HepG2 (cell line): ENCODE results near the gene CSRNP3. TPM values are rescaled to one million over a fixed set of nuclear protein-coding genes. Genes with fewer than 3 reads are reported as not detected.

Experiments
- ATAC-seq: fragments of 200-7000 bp; cut with Tn5 transposase; 3 replicates; pipeline ENCODE4 v1.9.1; 2020; ENCODE audit warnings: mild to moderate bottlenecking, moderate library complexity
- BruUV-seq: library from RNA; stranded (reverse); fragments of 400-500 nt; replicated peaks from 2 replicates; lab custom pipeline; 2021; lab: Mats Ljungman, UMichigan
- CTCF ChIA-PET: fragments of 300-600 bp; formaldehyde crosslinking; extraction: SDS; loops from one replicate; lab custom pipeline; 2021; ENCODE audit warnings: low total read pairs, inconsistent platforms, low intra/inter-chr PET ratio; lab: Yijun Ruan, JAX
- POLR2A ChIA-PET: fragments of 350-600 bp; sonication (Branson Sonifier 250); formaldehyde crosslinking; loops from one replicate; lab custom pipeline; 2020; ENCODE audit warnings: antibody characterized with exemption, inconsistent platforms; lab: Yijun Ruan, JAX
- DNase-seq: peaks from one replicate; pipeline ENCODE4 v3.0.0-alpha.2; 2015; ENCODE audit warnings: low spot score
- FAIRE-seq: peaks from 3 replicates; lab custom pipeline; 2011; peaks lifted over from hg19 to GRCh38; lab: Jason Lieb, UNC
- H2AFZ ChIP-seq: one replicate; pipeline ENCODE4 v1.6.1; 2011; ENCODE audit warnings: low read length, inconsistent platforms
- H3K27ac ChIP-seq: fragments of 300-600 bp; 3 replicates; pipeline ENCODE4 v1.8.0; 2011; ENCODE audit warnings: mixed run types, mild to moderate bottlenecking, mixed read lengths, low read length, inconsistent platforms; ENCODE audit not compliant: insufficient read depth; ENCODE audit errors: extremely low read length
- H3K27me3 ChIP-seq, 2 experiments: fragments of 200-600 bp in 1 of 2; 2 replicates in 1 of 2; 3 replicates in 1 of 2; pipeline versions ENCODE4 v1.6.0 to v1.8.0; 2011; ENCODE audit warnings: low read length in 2 of 2, mild to moderate bottlenecking in 2 of 2, moderate library complexity in 2 of 2, inconsistent platforms in 1 of 2; ENCODE audit not compliant: insufficient read depth in 2 of 2, control insufficient read depth in 1 of 2
- H3K36me3 ChIP-seq, 2 experiments: fragments of 200-600 bp in 1 of 2; replicated peaks in 1 of 2; 2 replicates in 1 of 2; 3 replicates in 1 of 2; pipeline versions ENCODE4 v1.5.1 to v1.8.0; 2011; ENCODE audit warnings: low read length in 2 of 2, inconsistent platforms in 1 of 2; ENCODE audit not compliant: insufficient read depth in 2 of 2, control insufficient read depth in 1 of 2
- H3K4me1 ChIP-seq: 2 replicates; pipeline ENCODE4 v1.5.1; 2012; ENCODE audit warnings: low read length, inconsistent platforms; ENCODE audit not compliant: insufficient read depth
- H3K4me2 ChIP-seq: 2 replicates; pipeline ENCODE4 v1.6.0; 2011; ENCODE audit warnings: low read depth, low read length, inconsistent platforms
- H3K4me3 ChIP-seq, 3 experiments: fragments of 200-600 bp in 1 of 3; sonication (generic), shearing (Covaris generic) in 1 of 3; replicated peaks in 1 of 3; 2 replicates each; pipeline ENCODE4 v1.5.1; 2011 to 2016; ENCODE audit warnings: low read length in 3 of 3, inconsistent platforms in 2 of 3, low read depth in 2 of 3, mild to moderate bottlenecking in 2 of 3, control low read depth in 1 of 3, mixed read lengths in 1 of 3; ENCODE audit not compliant: insufficient read depth in 1 of 3
- H3K79me2 ChIP-seq: one replicate; pipeline ENCODE4 v1.6.1; 2011; ENCODE audit warnings: low read length, inconsistent platforms; ENCODE audit not compliant: insufficient read depth
- H3K9ac ChIP-seq: 2 replicates; pipeline ENCODE4 v1.6.0; 2011; ENCODE audit warnings: mild to moderate bottlenecking, low read depth, low read length, inconsistent platforms; ENCODE audit not compliant: insufficient read depth
- H3K9me3 ChIP-seq: 2 replicates; pipeline ENCODE4 v1.5.1; 2012; ENCODE audit warnings: mild to moderate bottlenecking, low read length
- H4K20me1 ChIP-seq: 2 replicates; pipeline ENCODE4 v1.6.0; 2011; ENCODE audit warnings: inconsistent platforms, mild to moderate bottlenecking, low read length, moderate library complexity; ENCODE audit not compliant: insufficient read depth
- HNRNPK ChIP-seq: fragments of 200-400 bp; formaldehyde crosslinking; IDR thresholded peaks from 2 replicates; pipeline ENCODE4 v1.6.1; 2018; ENCODE audit warnings: low read length, low read depth, moderate library complexity, mild to moderate bottlenecking; ENCODE audit not compliant: poor library complexity, severe bottlenecking
- IKZF4 ChIP-seq: sonication (generic); formaldehyde crosslinking; IDR thresholded peaks from 2 replicates; pipeline ENCODE4 v1.5.1; 2020; ENCODE audit warnings: borderline replicate concordance, mild to moderate bottlenecking, low read depth, missing genetic modification reagents; ENCODE audit errors: not compliant biosample characterization
- MNT ChIP-seq: fragments of 450-650 bp; IDR thresholded peaks from 2 replicates; pipeline ENCODE4 v1.6.1; 2016
- NFKB2 ChIP-seq: sonication (generic); formaldehyde crosslinking; IDR thresholded peaks from 2 replicates; pipeline ENCODE4 v1.4.0; 2020; ENCODE audit warnings: missing genetic modification reagents, borderline replicate concordance
- STAT5B ChIP-seq: sonication (generic); formaldehyde crosslinking; IDR thresholded peaks from 2 replicates; pipeline ENCODE4 v1.4.0; 2020; ENCODE audit warnings: missing genetic modification reagents
- TAF1 ChIP-seq: sonication (generic); formaldehyde crosslinking; IDR thresholded peaks from 2 replicates; pipeline ENCODE4 v1.4.0; 2020; ENCODE audit warnings: missing genetic modification reagents
- TIGD3 ChIP-seq: sonication (generic); formaldehyde crosslinking; IDR thresholded peaks from 2 replicates; pipeline ENCODE4 v1.5.1; 2020; ENCODE audit warnings: mild to moderate bottlenecking, missing genetic modification reagents, borderline replicate concordance
- ZBTB44 ChIP-seq: sonication (generic); formaldehyde crosslinking; IDR thresholded peaks from 2 replicates; pipeline ENCODE4 v1.4.0; 2020; ENCODE audit warnings: missing genetic modification reagents
- ZNF598 ChIP-seq: sonication (generic); formaldehyde crosslinking; IDR thresholded peaks from 2 replicates; pipeline ENCODE4 v1.5.1; 2020; ENCODE audit warnings: mild to moderate bottlenecking, missing genetic modification reagents, borderline replicate concordance
- ZNF773 ChIP-seq: sonication (generic); formaldehyde crosslinking; IDR thresholded peaks from 2 replicates; pipeline ENCODE4 v1.4.0; 2020; ENCODE audit warnings: missing genetic modification reagents, borderline replicate concordance
- ZNF879 ChIP-seq: sonication (generic); formaldehyde crosslinking; IDR thresholded peaks from 2 replicates; pipeline ENCODE4 v1.8.1; 2023; ENCODE audit warnings: missing genetic modification reagents
- WGBS: methylation state at CpG from one replicate; pipeline ENCODE4 v1.1.6; 2017; ENCODE audit warnings: low lambda C conversion rate; 5-methylcytosine and 5-hydroxymethylcytosine counted together
- in situ Hi-C: cut with HindIII; loops from 2 replicates; pipeline ENCODE4 v1.10.0; 2017; ENCODE audit warnings: low pct_unique_long_range_greater_than_20kb; ENCODE audit not compliant: extremely low pct_ligation_motif_present
- intact Hi-C: fragments of 100-400 bp; cut with micrococcal nuclease; formaldehyde crosslinking; loops from one replicate; pipeline ENCODE4 v1.10.0; 2022; ENCODE audit not compliant: unreplicated experiment
- polyA plus RNA-seq, 8 experiments: library from polyadenylated mRNA; depleted of rRNA in 3 of 8; stranded (reverse) in 7 of 8; unstranded in 1 of 8; fragments of >200 nt; fragmentation: Illumina TruSeq in 4 of 8; extraction: Trizol in 4 of 8; gene quantifications; 2 replicates each; pipeline versions ENCODE4 v1.2.1 to v1.2.3, GENCODE V29; 2011 to 2016; ENCODE audit warnings: low read depth in 4 of 8, missing spikeins in 1 of 8, mixed read lengths in 1 of 8; ENCODE audit not compliant: insufficient read depth in 1 of 8
- total RNA-seq, 5 experiments: library from RNA; depleted of rRNA; stranded (reverse); fragments of >200 nt; fragmentation: Illumina TruSeq; extraction: Trizol; gene quantifications; 2 replicates each; pipeline ENCODE4 v1.2.3, GENCODE V29; 2016; ENCODE audit warnings: low read depth in 1 of 5
- TF ChIP-seq, protein P1 (sequence below): sonication (generic); formaldehyde crosslinking; IDR thresholded peaks from 2 replicates; pipeline ENCODE4 v1.5.0; 2020; ENCODE audit warnings: missing genetic modification reagents

Gene CSRNP3
- total and polyA plus RNA-seq, 2 of the 13 experiments (the other 11 are each of a cell fraction or from before 2014, with no cell fraction given) = not detected

DNA sequence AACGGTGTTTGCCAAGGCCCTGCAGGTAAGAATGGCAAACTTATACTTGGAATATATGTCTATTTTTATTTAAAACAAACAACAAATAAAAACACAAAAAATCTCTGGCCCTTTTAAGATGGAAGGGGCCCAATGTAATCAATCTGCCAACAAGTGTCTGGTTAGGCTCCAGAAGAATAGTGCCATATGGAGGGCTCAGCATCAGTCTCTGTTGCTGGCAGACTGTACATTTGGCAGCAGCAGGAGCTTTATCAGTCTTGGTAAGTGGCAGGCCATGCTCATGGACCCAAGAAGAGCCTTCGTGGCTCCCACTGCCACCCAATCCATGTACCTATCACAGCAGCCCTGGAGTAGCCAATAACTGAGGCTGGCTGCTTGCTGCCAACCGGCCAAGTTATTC is 223.4 kb downstream of the CSRNP3 start:
- intact Hi-C loops = loop anchor here (10.0 kb wide), 1 partner anchor 138 kb away; no protein-coding TSS in a partner anchor
- CTCF ChIA-PET = no interaction called here

DNA sequence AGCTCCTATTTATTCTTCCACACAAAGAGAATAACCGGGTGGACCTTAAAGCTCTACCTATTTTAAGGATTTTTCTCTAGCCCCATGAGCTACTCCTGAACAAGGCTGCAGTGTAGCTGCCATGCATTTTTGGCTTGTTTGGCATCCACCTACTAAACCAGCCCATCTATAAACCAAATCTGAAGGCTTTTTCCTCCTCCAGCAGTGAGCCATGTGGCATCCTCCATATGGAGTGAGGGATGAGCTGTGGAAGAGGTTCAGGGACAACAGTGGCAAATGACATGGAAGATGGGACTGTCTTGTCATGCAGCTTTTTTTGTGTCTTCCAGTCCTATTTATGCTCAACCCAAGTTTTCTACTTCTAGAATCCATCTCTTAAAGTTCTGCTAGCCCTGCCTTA is 224.3 kb downstream of the CSRNP3 start:
- H3K36me3 ChIP-seq = no peaks in the 10 kb centered on the region
- POLR2A ChIA-PET = no interaction called here
- in situ Hi-C loops = no loop called here
- H2AFZ ChIP-seq = no peak overlapping the region
- ATAC-seq (no peak), FAIRE-seq (no peak), DNase-seq (no peak)
- H3K9ac ChIP-seq = no peak overlapping the region
- intact Hi-C loops = loop anchor here (1.0 to 10.0 kb wide), 2 partner anchors 81 to 139 kb away; no protein-coding TSS in a partner anchor
- CTCF ChIA-PET = no interaction called here
- no peak overlapping the region for H3K4me3 ChIP-seq
- WGBS = 0% methylated on average over 1 of the region's 1 CpG
- H3K27me3 ChIP-seq = no peaks in the 10 kb centered on the region
- H3K27ac ChIP-seq = no peak overlapping the region
- H3K79me2 ChIP-seq = no peaks in the 10 kb centered on the region
- H4K20me1 ChIP-seq = no peaks in the 10 kb centered on the region
- no TSS peak for BruUV-seq
- H3K9me3 ChIP-seq = no peaks in the 10 kb centered on the region
- no peak overlapping the region for H3K4me2 ChIP-seq
- no peaks in the 10 kb centered on the region for H3K4me1 ChIP-seq
- TF ChIP-seq ZNF773 (CRISPR knock-in tag) = no peak
- no peak for TF ChIP-seq ZNF879
- TF ChIP-seq STAT5B (CRISPR knock-in tag) = no peak
- TF ChIP-seq MNT = no peak
- TF ChIP-seq TIGD3 (CRISPR knock-in tag) = no peak
- no peak for TF ChIP-seq ZBTB44 (CRISPR knock-in tag)
- no peak for TF ChIP-seq HNRNPK
- no peak for TF ChIP-seq NFKB2

More for the DNA sequence above, 223.4 kb downstream of the CSRNP3 start:
- Histone ChIP-seq H3K9me3 (no peaks in the 10 kb centered on the region), H3K4me2 (no peak overlapping the region), H3K4me3 (no peak overlapping the region)
- ATAC-seq (no peak), DNase-seq (no peak)
- TF ChIP-seq, protein P1, sequence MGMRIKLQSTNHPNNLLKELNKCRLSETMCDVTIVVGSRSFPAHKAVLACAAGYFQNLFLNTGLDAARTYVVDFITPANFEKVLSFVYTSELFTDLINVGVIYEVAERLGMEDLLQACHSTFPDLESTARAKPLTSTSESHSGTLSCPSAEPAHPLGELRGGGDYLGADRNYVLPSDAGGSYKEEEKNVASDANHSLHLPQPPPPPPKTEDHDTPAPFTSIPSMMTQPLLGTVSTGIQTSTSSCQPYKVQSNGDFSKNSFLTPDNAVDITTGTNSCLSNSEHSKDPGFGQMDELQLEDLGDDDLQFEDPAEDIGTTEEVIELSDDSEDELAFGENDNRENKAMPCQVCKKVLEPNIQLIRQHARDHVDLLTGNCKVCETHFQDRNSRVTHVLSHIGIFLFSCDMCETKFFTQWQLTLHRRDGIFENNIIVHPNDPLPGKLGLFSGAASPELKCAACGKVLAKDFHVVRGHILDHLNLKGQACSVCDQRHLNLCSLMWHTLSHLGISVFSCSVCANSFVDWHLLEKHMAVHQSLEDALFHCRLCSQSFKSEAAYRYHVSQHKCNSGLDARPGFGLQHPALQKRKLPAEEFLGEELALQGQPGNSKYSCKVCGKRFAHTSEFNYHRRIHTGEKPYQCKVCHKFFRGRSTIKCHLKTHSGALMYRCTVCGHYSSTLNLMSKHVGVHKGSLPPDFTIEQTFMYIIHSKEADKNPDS (CRISPR knock-in tag) = no peak
- no peak for TF ChIP-seq IKZF4 (CRISPR knock-in tag)
- no peak for TF ChIP-seq ZNF598 (CRISPR knock-in tag)
- no peak for TF ChIP-seq TAF1 (CRISPR knock-in tag)
- TF ChIP-seq, all 625 proteins: peak for 0
- no peaks in the 10 kb centered on the region for H4K20me1 ChIP-seq
- H3K27me3 ChIP-seq = no peaks in the 10 kb centered on the region
- POLR2A ChIA-PET = no interaction called here
- H3K36me3 ChIP-seq = no peaks in the 10 kb centered on the region
- no TSS peak for BruUV-seq
- in situ Hi-C loops = no loop called here
- no peaks in the 10 kb centered on the region for H3K4me1 ChIP-seq
- no peak overlapping the region for H3K9ac ChIP-seq
- H2AFZ ChIP-seq = no peak overlapping the region
- no peak for FAIRE-seq
- H3K79me2 ChIP-seq = no peaks in the 10 kb centered on the region
- WGBS = 2% methylated on average over 3 of the region's 3 CpGs
- H3K27ac ChIP-seq = no peak overlapping the region
